Endometrium (tissue), 2 donors: Measurements from ENCODE around the gene KCTD18.

Source experiments
- FAIRE-seq: peaks from 2 replicates; lab custom pipeline; 2012; peaks lifted over from hg19 to GRCh38; lab: Jason Lieb, UNC
- donor health status: control.
- donor health status: control.

KCTD18 gene

DNA sequence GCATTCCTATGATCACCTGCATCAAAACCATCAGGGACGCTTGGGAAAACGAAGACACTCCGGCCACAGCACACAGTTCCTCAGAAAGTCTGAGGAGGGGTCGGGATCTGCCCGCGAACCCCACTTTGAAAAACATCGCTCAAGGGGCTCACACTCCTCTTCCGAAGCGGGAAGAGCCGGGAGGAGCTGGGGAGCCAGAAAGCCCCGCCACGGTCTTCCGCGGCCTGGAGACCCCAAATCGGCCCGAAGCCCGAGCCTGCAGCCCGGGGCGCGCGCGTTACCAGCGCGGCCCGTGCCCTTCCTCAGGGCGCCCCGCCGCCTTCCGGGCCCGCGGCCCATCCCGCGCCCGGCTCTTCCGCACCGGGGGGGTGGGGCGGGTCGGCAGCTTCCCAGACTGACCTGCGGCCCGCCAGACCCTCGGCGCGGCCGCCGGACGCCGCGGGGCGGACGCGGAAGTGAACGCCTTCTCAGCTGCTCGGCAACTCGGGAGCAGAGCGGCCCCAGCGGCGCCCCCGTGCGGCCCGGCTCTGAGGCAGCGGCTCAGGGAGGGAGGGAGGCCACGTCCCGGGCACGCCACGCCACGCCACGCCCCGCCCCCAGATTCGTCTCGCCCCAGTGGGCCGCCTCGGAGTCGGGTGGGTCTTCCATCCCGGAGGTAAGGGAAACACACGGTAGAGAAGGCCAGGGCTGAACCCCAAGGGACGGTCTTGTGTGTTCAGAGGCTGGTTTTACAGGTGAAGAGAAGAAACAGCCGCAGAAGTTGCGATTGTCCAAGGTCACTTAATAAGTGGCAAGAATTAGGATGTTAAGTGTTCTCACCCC lies at the start of gene KCTD18:
Gene KCTD18, minus strand, starts transcription at position 457 of the 822 bp plus-strand sequence. CDS start 3,052 bp downstream, outside the sequence.
- FAIRE-seq = no peak

DNA sequence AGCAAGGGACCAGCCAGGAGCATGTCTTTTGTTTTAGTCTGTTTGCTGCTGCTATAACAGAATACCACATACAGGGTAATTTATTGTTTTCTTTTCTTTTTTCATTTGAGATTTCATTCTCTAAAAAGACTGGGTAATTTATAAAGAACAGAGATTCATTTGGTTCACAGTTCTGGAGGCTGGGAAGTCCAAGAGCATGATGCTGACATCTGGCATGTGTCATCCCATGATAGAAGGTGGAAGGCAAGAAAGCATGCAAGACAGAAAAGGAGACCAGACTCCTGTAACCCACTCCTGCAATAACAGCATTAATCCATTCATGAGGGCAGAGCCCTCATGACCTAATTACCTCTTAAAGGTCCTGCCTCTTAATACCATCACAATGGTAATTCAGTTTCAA lies 30.9 kb upstream of the KCTD18 start:
- no peak for FAIRE-seq

DNA sequence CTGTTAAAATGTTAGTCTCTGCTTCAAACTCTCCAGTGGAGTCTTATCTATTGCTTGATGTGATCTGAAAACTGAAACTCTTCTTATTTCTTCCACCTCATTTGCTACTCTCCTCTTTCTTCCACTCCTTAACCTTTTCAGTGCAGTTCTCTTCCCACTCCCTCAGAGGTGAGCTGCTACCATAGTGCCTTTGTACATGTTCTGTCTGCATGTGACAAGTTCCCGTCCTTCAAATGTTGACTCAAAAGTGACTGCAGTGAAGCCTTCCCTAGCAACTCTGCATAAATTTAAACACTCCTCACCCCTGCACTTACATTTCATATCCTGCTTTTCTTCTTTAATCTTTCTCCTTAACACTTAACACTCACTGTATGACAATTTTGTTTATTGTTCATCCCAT lies 28.3 kb upstream of the KCTD18 start:
- no peak for FAIRE-seq

DNA sequence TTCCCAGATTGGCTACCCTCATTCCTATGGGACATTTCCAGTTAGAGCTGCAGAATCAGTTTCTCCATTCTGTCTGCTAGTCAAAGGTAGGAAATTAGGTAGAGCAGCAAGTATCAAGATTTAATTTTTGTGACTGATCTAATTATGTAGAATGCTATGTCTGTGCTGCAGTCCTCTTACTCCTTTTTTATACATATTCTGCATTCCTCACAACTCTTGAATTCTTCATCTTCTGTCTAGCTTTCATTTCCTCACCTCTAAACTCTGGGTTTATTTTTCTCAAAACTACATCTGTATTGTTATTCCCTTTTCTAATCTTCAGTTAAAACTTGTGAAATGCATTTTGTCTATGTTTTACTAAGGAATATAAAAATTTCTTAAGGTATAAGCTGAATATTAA lies 24.7 kb upstream of the KCTD18 start:
- no peak for FAIRE-seq

DNA sequence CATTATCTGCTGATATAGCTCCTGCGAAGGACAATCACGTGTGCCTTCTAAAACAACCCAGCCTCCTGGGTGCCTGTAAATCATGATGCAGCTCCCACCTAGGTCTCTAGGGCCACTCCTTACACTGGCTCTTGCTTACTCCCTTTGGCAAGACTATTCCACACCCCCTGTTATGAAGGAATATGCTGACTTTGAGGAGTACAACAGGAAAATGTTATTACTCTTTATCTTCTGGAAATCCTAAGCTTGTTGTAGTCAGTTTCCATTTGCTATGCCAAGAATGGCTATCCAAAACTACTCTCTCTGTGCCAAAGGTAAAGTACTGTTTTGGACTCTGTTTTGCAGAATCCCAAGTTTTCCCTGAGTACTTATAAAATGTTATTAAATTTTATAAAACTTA lies 23.9 kb upstream of the KCTD18 start:
- FAIRE-seq = no peak

DNA sequence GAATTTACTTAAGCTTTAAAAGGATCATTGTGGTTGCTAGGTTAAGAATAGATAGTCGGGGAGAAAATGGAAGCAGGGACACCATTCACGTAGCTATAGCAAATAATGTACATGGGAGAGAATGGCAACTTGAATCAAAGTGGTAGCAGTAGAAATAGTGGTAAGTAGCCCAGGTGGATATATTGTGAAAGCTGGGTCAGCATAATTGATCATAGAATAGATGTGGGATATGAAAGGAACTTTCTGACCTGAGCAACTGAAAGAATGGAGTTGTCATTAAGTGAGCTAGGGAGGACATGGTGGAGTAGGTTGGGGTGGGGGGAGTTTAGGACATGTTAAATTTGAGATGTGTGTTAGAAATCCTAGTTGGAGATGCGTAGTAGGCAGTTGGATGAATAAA lies 18.4 kb upstream of the KCTD18 start:
- no peak for FAIRE-seq

DNA sequence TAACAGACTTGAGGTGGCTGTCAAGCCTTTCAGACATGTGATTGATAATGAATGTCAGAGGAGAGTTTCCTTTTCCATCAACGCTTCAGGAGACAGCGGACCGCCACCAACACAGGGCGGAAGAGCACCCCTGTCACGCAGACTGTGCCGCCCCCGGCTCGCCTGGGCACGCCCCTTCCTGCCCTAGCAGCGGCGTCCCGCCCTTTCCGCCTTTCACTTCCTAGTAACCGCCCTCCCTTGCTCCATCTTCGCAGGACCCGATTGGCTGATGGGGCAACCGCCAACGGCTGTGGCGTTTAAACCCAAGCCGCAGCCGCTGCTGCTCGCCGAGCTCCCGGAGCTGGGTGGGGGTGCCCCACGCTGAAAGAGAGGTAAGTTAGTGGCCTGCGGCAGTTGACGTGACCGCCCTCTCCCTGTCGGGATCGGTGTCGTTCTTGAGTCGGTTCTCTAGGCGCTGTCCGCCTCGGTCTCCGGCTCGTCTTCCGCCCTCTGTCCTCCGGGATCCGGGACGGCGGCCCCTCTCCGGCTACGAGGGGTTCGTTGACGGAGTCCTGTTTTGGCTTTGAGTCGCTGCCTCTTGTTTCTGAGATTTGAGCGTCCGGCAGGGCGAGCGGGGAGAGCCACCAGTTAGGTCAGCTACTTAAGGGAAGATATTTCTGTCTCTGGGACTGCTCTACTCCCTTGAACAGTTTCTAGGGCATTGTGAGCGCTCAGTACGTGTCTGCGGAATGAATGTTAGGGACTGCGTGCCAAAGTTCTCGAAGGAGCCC lies 16.2 kb upstream of the KCTD18 start, which contains the start of gene SGO2:
Gene SGO2, plus strand, starts transcription at position 326 of the 770 bp plus-strand sequence. CDS start 6,769 bp downstream, outside the sequence.
- FAIRE-seq = peak; percentile 91

DNA sequence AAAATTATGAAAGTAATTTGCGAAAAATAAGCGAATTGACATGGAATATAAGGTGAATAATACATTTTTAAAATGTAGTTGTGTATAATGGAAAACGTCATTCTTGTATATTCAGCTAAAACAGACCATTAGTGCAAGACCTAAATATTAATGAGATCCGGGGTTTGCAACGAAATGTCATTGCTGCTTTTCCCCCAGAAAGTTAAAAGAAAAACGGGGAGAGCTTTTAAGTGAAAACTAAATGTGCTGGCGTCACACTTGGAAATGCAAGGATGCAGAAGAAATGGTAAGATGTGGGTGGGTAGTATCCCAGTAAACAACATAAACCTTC lies 15.6 kb upstream of the KCTD18 start:
- no peak for FAIRE-seq

DNA sequence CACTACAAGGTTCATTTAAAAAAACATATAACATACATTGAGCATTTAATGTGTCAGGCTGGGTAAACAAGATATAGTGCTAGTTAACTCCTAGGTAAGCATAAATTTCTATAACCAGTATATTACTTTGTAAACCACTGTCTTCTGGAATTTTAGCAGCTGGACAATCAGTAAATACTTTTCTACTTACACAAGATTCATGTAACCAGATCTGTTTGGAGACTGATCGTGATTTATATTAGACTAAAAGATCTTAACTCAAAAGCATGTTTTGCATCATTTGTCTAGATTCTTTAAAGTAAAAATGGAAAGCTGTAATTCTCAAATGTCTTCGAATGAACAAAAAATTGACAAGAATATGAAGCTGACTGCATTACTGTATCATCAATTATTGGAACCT lies 15.2 kb upstream of the KCTD18 start:
- FAIRE-seq = no peak

DNA sequence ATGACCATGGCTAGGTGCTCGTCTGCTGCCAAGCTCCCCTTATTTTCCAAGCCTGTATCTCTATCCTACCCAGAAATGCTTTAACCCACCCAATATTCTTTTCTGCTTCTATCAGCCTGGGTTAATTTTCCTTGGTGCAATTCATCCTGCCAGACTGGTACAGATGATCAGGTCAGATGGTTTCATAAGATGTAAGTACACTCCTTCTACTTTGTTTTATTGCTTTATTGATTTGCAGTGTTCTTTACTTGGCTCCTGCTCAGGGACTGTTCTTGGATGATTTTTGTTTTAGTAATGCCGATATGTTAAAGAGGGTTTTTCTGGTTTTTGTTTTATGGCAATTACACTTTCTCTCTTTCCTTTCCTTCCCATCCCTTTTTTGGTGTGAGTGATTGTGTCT lies 13.7 kb upstream of the KCTD18 start:
- FAIRE-seq = no peak

DNA sequence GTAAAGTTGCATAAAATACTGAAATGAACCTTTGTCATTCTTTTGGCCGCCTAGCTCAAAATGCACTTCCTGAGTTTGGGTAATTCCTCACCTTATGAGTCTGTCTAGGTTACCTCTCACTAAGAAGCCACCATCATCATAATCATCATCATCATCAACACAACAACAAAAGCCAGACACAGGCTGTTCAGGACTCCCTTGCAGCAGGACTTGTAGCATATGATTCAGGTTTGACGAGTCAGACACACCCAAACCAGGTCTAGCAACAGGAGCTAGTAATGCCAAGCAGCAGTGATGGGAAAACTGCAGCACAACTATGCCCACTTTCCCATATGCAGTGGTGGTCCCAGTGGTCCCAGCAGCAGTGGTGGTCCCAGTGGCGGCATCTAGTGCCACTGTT lies 13.3 kb upstream of the KCTD18 start:
- FAIRE-seq = no peak

DNA sequence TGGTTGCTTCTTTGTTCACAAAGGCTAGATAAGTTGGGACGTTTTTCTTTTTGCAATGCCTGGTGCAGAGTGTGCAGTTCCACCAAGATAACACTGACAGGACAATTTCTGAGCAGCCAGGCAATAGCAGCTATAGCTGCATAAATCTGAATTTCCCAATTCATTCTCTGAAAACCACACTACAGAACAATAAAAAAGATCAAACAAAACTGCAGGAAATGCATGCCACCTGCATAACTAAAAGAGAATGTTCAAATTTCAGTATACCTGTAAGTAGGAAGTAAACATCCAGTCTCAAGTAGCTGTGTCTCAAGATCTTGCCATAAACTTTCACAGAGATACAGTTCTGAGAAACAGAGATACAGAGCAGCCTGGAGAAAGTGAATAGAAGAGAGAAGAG lies 5.3 kb upstream of the KCTD18 start:
- no peak for FAIRE-seq

DNA sequence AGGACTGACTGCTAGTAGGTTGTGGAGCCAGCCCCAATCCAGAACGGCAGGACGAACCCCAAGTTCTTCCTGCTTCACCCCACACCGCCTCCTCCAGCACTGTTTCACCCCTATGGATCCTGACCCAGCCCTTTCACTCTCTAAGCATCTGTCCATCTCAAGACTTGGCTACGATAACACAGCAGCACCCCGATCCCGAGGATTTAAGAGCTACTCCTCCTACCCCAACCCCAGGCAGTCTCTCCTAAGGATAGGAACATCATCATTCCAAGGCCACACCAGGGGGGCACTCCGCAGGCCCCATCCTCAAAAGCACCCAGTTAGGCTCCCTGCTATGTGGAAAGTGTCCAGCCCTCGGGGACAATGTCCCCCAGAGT lies 645 bp downstream of the KCTD18 start:
- no peak for FAIRE-seq

DNA sequence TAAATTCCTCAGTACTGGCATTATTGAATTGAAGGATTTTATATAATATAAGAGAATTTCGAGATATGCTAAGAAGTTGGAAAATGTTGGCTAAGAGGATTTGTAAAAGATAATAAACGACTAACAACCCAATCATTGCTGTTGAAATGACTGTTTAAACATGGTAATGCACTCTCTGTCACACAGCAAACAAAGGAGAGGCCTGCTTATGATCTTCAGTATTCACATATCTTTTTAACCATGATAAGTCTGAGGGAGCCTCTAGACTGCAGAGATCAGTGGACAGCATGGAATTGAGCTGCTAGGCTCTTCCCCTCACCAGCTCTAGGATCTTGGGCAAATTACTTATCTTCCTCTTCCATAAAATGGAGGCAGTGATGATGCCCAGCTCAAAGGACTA lies 2.7 kb downstream of the KCTD18 start:
- FAIRE-seq = no peak

DNA sequence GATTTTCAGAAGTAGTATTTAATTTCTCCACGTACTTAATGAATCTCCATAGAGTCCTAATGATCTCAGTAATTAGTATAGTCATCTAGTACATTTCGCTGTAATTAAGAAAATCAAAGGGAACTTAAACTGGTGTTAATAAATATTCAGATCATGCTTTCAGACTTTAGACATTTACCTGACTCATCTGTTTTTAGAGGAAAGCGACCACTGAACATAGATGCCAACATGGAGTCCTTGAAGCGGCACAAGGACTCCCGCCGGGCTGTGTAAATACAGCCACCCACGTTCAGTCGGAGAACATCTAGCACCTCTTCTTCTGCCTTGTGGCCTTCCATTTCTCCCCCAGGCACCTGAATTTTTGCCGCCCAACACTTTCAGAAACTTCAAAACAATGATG lies 3.2 kb downstream of the KCTD18 start:
- FAIRE-seq = no peak

DNA sequence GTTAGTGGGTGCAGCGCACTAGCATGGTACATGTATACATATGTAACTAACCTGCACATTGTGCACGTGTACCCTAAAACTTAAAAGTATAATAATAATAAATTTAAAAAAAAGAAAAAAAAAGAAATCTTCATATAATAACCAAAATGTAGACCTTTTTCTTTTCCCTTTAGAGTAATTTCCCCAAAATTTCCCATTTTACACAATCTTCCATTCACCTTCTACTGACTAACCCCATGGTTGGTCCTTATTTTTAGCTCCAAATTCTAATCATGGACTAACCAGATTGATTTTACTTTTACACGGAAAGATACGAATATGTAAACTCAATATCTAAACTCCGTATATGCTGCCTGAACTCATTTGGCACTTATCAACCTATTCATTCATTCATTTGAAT lies 7.7 kb downstream of the KCTD18 start:
- FAIRE-seq = no peak

DNA sequence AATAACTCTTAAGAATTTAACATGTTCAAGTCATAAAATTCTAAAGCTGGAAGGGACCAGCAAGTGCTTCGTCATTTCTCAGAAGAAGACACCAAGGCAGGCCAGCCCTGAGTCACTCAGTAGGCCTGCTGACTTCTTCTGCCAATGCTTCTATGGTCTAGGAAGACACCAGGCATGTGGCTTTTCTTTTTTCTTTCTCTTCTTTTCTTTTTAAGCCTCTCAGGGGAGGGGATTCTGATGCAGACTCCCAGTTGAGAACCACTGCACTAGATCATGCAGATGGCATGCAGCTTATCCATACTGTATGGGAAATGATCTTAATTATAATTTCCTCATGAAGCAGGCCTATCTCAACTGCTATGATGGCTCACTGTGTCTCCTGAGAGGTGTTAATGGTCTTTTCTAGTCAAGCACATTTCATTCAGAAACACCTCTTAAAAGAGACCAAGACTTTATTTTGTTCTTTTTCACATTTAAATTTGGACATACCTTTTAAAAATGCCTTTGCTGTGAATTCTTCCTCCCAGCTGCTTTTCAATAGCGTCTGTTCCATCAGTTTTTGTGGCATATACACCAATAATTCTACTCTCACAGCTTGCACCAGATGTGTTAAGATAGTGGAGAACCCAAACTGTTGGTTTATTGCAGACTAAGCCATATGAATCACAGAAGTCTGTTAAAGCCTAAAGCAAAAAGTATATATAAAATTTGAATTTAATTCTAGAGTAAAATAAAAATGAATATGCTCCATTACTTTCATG lies 11.3 kb downstream of the KCTD18 start:
- FAIRE-seq = no peak

DNA sequence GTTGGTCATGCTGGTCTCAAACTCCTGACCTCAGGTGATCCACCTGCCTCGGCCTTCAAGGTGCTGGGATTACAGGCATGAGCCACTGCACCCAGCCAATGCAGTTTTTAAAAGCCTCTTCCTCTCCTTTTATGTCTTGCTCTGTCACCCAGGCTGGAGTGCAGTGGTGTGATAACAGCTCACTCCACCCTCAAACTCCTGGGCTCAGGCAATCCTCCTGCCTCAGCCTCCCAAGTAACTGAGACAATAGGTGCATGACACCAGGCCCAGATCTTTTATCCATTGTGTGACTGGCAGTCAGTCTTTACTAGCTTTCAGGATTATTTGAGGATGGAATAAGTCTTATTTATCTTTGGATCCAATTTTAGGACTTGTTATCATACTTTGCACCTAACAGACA lies 13.2 kb downstream of the KCTD18 start:
- FAIRE-seq = no peak

DNA sequence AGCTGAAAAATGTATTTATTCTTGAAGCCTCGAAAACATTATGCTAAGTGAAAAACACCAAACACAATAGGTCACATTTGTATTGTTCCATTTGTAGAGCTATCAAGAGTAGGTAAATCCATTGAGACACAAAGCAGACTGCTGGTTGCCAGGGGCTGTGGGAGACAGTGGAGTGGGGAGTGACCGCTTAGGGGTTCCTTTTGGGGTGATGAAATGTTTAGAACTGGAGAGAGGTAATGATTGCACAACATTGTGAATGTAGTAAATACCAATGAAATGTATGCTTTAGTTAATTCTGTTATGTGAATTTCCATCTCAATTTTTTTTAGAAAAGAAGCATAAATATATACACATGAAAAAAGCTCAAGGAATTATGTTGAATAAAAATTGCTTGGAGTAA lies 15.8 kb downstream of the KCTD18 start:
- FAIRE-seq = no peak

DNA sequence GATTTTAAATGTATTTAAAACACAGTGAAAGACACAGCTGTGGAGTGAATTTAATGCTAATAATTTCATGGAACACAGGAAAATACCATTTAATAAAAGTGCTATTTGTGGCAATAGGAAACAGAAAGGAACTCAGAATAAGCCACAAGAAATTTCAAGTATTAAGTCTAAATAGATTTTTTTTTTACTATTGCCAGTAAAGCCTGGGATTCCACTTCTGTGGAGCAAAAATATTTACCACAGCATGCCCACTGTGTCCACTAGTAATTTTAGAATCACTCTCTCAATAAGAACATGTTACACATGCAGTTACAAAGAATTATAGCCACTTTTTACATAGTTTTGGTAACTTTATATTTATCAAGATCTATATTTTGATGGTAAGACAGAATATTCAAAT lies 17.2 kb downstream of the KCTD18 start:
- FAIRE-seq = no peak

DNA sequence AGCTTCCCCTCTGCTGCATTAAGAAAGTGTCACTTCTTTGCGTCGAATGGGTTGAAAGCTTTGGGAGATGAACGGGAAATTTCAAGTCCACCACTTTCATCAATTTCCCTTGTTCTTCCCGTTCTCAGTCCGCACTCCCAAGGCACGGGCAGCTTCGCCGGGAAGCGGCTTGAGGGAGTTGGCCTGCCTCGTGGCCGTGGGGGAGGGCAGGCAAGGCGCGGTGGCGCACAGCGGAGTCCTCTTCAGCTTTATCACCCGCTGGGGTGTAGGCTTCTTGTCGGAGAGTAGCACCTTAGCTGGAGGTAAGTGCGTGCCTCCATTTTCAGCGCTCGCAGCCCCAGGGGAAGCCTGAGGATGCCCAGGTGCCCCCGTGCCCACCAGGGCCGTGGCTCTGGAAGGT lies 19.9 kb downstream of the KCTD18 start:
- no peak for FAIRE-seq

DNA sequence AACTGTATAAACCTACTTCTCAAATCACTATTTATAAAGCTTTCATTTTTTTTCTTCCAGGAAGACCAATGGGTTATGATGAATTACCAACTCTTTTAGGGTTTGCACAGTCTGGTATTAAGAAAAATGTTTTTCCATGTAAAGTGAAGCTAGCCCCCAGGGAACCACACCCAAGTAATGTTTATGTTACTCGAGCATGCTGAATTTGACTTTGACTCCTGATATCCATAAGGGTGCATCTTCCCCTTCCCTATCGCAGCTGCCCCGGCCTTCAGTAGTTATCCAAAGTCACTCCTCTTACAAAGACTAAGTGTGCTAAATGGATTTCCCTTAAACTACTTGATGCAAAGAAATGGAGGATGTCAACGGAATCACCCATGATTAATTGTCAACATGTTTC lies 21.7 kb downstream of the KCTD18 start:
- no peak for FAIRE-seq

DNA sequence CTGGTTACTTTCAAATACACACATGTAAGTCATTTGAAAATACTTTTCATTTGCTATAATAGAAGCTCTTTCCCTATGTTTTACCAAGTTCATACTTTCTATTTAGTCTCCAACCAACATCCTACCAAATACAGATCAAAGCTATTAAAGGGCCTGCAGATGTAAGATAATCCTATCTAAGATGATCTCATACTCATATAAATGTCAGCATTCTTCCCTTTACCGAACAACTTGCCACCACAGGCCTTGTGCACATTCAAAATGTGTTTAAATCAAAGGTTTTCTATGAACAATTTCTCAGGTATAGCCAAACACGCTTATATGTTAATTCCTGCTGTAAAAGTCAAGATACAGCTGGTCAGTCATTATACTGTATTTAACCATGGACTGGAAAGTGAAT lies 23.3 kb downstream of the KCTD18 start:
- no peak for FAIRE-seq
